ENCODE measurements around the gene LRRC75A.

The LRRC75A gene

DNA sequence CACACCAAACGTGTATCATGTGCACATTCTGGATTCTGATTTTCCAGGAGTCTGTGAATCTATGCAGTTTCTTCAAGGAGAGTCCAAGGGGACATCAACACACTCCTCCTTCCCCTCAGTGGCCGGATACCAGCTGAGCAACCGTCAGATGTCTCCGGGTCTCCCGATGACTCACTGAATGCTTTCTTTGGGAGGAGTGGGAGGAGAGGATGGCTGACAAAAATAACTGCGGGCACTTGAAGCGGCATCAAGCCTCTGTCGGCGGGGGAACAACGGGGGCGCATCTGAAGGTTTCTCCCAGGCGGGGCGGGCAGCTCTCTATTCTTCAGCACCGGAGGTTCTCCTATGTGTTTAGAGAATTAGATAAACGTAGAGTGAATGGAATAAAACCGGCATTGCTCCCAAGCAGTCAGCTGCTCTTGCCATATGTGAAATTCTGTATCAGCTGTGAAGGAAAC, 24.6 kb upstream of the LRRC75A start:
- Histone ChIP-seq H3K27me3 (no peaks in the 10 kb centered on the region), H4K20me1 (no peaks in the 10 kb centered on the region), H3K9me3 (peaks cover 4% of the 10 kb centered on the region; the same call in 1 of the 2 replicates), H3K4me2 (peak overlapping the region; percentile 59), H3K36me3 (no peaks in the 10 kb centered on the region), H3K27ac (no peak overlapping the region), H3K4me3 (no peak overlapping the region), H3K9ac (0 out of 2 replicates have a peak overlapping the region, but pooled peaks have one; percentile 10), H3K4me1 (peaks cover 33% of the 10 kb centered on the region)
- no peak for TF ChIP-seq Cebpa-rat (IDR thresholded peaks at IDR 0.05)

DNA sequence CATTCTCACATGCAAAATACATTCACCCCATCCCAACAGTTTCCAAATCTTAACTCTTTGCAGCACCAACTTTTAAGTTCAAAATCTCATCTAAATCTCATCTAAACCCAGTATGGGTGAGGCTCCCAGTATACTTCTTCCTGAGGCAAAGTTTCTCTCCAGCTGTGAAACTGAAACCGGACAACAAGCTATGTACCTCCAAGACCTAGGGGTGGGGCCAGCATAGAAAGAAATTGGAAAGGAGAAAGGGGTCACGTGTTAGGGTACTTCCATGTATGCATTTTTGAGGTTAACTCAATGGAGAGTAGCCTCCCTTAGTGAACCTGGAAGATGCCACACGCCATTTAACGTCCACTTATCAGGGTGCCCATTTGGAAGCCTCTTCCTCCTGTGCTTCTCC, 23.9 kb upstream of the LRRC75A start:
- H3K9ac ChIP-seq: no peak overlapping the region
- H3K9me3 ChIP-seq: peaks cover 4% of the 10 kb centered on the region; the same call in 1 of the 2 replicates
- H3K36me3 ChIP-seq: no peaks in the 10 kb centered on the region
- peak overlapping the region; percentile 59; the same call in 1 of the 2 replicates for H3K4me2 ChIP-seq
- H4K20me1 ChIP-seq: no peaks in the 10 kb centered on the region
- no peaks in the 10 kb centered on the region for H3K27me3 ChIP-seq
- no peak overlapping the region for H3K4me3 ChIP-seq
- H3K27ac ChIP-seq: no peak overlapping the region
- TF ChIP-seq Cebpa-rat (IDR thresholded peaks at IDR 0.05): no peak
- H3K4me1 ChIP-seq: peaks cover 31% of the 10 kb centered on the region

DNA sequence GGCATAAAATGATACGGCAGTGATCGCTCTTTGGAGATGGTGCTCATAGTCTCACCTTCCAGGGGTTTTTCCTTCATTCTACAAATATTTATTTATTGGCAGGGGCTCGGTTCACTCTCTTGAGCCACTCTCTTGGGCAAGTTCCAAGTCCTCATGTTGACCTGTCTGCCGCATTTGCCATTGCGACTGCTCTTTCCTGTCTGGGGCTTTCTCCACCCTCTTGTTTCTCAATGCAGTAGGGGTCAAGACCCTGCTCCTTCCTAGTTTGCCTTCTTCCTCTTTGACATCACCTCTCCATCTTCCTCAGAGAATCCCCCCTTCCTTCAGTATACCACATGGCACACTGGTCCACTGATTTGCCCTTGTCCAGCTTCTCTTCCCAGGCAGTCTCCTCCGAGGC, 21.9 kb upstream of the LRRC75A start:
- Histone ChIP-seq H3K27me3 (no peaks in the 10 kb centered on the region), H3K4me3 (no peak overlapping the region), H3K27ac (no peak overlapping the region), H3K4me1 (peaks cover 28% of the 10 kb centered on the region), H3K9me3 (peaks cover 4% of the 10 kb centered on the region; the same call in 1 of the 2 replicates), H4K20me1 (no peaks in the 10 kb centered on the region), H3K9ac (no peak overlapping the region), H3K4me2 (no peak overlapping the region), H3K36me3 (no peaks in the 10 kb centered on the region)
- no peak for TF ChIP-seq Cebpa-rat (IDR thresholded peaks at IDR 0.05)

DNA sequence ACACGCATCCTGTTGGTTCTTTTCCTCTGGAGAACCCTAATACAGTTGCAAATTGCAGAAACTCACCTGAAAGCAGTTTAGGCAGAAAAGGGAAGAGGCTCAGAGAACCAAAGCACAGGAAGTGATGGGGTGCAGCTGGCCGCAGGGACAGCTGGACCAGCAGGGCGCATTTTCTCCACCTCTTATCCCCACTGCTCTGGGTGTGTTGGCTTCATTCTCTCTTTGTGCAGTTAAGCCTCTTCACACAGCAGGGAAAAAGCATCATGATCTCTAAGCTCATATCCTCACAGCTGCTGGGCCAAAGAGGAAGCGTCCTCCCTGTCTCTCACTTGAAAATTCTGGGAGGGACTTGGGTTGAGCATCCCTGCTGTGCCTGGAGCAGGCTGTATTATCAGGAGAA, 20.0 kb upstream of the LRRC75A start:
- Histone ChIP-seq H3K9ac (no peak overlapping the region), H3K27ac (no peak overlapping the region), H3K4me1 (peaks cover 22% of the 10 kb centered on the region), H3K4me2 (peak overlapping the region; percentile 10), H4K20me1 (no peaks in the 10 kb centered on the region), H3K9me3 (peaks cover 4% of the 10 kb centered on the region; the same call in 1 of the 2 replicates), H3K4me3 (no peak overlapping the region), H3K36me3 (no peaks in the 10 kb centered on the region), H3K27me3 (no peaks in the 10 kb centered on the region)
- no peak for TF ChIP-seq Cebpa-rat (IDR thresholded peaks at IDR 0.05)

DNA sequence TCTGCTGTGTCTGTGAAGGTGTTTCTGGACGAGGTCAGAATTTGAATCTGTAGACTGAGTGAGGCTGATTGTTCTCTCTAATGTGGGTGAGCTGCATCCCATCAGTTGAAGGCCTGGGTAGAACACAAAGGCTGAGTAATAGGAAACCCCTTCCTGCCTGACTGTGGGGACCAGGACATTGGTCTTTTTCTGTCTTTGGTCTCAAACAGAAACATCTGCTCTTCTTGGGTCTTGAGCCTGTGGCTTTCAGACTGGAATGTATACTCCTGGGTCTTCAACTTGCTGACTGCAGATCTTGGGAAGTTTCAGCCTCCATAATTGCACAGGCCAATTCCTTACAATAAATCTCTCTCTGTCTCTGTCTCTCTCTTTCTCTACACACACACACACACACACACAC, 19.6 kb upstream of the LRRC75A start:
- H3K4me2 ChIP-seq: peak overlapping the region; percentile 10
- H3K36me3 ChIP-seq: no peaks in the 10 kb centered on the region
- no peaks in the 10 kb centered on the region for H4K20me1 ChIP-seq

DNA sequence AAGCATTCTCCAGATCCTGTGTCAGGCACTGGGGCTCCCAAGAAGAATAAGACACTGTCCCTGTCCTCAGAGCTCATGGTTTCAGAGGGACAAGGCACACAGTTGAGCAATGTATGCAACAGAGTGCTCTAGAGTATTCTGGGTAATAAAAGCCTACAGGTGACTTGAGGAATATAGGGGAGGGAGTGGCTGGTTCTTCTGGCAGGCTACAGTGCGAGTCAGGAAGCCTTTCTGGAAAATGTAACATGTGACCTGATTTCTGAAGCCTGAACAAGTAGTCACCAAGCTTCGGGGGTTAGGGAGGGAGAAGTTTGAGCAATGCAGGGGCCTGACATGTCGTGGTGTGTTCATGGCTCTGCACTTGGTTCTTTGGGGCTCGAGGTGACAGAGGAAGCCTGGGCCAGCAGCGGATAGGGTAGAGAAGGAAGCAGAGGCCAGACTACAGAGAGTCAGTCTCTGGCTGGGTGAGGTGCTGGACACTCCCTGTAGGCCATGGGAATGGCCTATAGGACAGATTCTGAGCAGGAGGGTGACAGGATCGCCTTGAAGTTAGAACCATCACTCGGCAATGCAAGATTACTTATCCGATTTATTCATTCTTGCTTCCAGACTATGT, 16.0 kb upstream of the LRRC75A start:
- Histone ChIP-seq H4K20me1 (no peaks in the 10 kb centered on the region), H3K4me3 (no peak overlapping the region), H3K4me2 (no peak overlapping the region), H3K36me3 (no peaks in the 10 kb centered on the region), H3K9me3 (no peaks in the 10 kb centered on the region), H3K27ac (no peak overlapping the region), H3K4me1 (peaks cover 10% of the 10 kb centered on the region), H3K9ac (no peak overlapping the region), H3K27me3 (no peaks in the 10 kb centered on the region)
- no peak for TF ChIP-seq Cebpa-rat (IDR thresholded peaks at IDR 0.05)

More for the DNA sequence above, 19.6 kb upstream of the LRRC75A start:
- H3K9ac ChIP-seq: no peak overlapping the region
- peaks cover 18% of the 10 kb centered on the region for H3K4me1 ChIP-seq
- TF ChIP-seq Cebpa-rat (IDR thresholded peaks at IDR 0.05): no peak
- H3K27ac ChIP-seq: no peak overlapping the region
- H3K4me3 ChIP-seq: no peak overlapping the region
- peaks cover 4% of the 10 kb centered on the region; the same call in 1 of the 2 replicates for H3K9me3 ChIP-seq
- H3K27me3 ChIP-seq: no peaks in the 10 kb centered on the region

DNA sequence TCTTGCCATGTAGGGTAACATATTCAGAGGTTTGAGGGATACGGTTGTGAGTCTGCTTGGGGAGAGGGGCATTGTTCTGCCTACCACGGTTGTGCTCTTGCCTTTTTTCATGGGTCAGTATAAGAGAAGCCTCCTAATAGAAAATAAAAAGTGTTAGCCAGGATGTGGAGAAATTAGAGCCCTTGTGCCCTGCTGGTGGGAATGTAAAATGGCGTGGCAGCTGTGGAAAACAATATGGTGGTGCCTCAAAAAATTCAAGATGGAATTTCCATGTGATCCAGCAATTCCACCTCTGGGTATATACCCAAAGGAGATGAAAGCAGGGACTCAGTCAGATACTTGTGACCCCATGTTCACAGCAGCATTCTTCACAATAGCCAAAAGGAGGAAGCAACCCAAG, 14.2 kb upstream of the LRRC75A start:
- H3K9me3 ChIP-seq: no peaks in the 10 kb centered on the region
- H3K27me3 ChIP-seq: no peaks in the 10 kb centered on the region
- no peak overlapping the region for H3K9ac ChIP-seq
- no peaks in the 10 kb centered on the region for H3K36me3 ChIP-seq
- H3K4me1 ChIP-seq: peaks cover 11% of the 10 kb centered on the region
- no peak overlapping the region for H3K4me2 ChIP-seq
- no peak overlapping the region for H3K4me3 ChIP-seq
- H4K20me1 ChIP-seq: no peaks in the 10 kb centered on the region
- H3K27ac ChIP-seq: no peak overlapping the region
- no peak for TF ChIP-seq Cebpa-rat (IDR thresholded peaks at IDR 0.05)

DNA sequence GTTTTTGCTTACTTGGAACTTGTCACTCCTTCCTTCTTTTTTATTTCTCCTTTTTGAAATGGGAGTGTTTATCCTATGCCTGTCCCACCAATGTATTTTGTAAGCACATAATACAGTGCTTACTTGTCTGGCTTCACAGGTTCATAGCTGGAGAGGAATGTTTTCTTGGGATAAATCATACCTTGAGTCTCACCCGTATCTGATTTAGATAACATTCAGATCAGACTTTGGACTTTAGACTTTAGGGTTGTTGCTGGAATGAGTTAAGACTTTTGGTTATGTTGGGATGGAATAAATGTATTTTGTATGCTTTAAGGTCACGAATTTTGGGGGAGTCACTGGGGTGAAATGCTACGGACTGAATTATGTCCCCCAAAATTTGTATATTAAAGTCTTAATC, 13.0 kb upstream of the LRRC75A start:
- Histone ChIP-seq H3K4me1 (peaks cover 11% of the 10 kb centered on the region), H3K4me2 (no peak overlapping the region), H3K4me3 (no peak overlapping the region), H3K27me3 (no peaks in the 10 kb centered on the region), H3K9me3 (no peaks in the 10 kb centered on the region), H3K36me3 (no peaks in the 10 kb centered on the region), H4K20me1 (no peaks in the 10 kb centered on the region), H3K27ac (no peak overlapping the region), H3K9ac (no peak overlapping the region)
- no peak for TF ChIP-seq Cebpa-rat (IDR thresholded peaks at IDR 0.05)

DNA sequence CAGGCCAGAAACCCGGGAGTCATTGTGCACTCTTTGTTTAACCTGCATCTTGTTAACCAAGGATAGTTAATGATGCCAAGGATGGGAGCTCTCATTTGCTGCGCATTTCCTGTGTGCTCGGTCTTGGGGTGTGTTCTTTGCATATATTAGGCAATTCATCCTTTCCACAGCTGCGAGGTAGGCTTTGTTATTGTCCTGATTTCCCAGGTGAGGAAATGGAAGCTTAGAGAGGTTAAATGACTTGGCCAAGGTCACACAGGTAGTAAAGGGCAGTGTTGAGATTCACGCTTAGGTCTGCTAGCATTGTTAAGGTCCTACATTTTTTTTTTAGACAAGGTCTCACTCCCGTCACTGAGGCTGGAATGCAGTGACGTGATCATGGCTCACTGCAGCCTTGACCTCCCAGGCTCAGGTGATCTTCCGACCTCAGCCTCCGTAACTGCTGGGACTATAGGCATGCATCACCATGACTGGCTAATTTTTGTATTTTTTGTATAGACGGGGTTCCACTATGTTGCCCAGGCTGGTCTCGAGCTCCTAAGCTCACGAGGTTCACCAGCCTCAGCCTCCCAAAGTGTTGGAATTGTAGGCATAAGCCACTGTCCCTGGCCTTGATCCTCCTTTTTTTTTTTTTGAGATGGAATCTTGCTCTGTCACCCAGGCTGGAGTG, 5.0 kb upstream of the LRRC75A start:
- H3K27me3 ChIP-seq: 0 out of 2 replicates have a peak, but pooled peaks cover 3% of the 10 kb centered on the region
- no peaks in the 10 kb centered on the region for H4K20me1 ChIP-seq
- no peak overlapping the region for H3K4me2 ChIP-seq
- peaks cover 23% of the 10 kb centered on the region for H3K4me1 ChIP-seq
- no peak for TF ChIP-seq Cebpa-rat (IDR thresholded peaks at IDR 0.05)
- no peak overlapping the region for H3K9ac ChIP-seq
- no peaks in the 10 kb centered on the region for H3K9me3 ChIP-seq
- H3K4me3 ChIP-seq: no peak overlapping the region
- no peaks in the 10 kb centered on the region for H3K36me3 ChIP-seq
- H3K27ac ChIP-seq: no peak overlapping the region
